OCI-LY7 (cell line): Measurements from ENCODE around the gene LY6G6F. TPM values are rescaled to one million over a fixed set of nuclear protein-coding genes. Genes with fewer than 3 reads are reported as not detected.

ENCODE experiments used
- BruUV-seq: library from RNA; stranded (reverse); fragments of 400-500 nt; replicated peaks from 2 replicates; lab custom pipeline; 2021; lab: Mats Ljungman, UMichigan
- CTCF ChIA-PET: fragments of 300-600 bp; sonication (Branson Sonifier 250); formaldehyde crosslinking; loops from one replicate; lab custom pipeline; 2022; ENCODE audit warnings: antibody characterized with exemption; ENCODE audit not compliant: unreplicated experiment; lab: Charles Lee
- POLR2A ChIA-PET: fragments of 300-600 bp; sonication (Branson Sonifier 250); formaldehyde crosslinking; loops from one replicate; lab custom pipeline; 2022; ENCODE audit warnings: antibody characterized with exemption; lab: Charles Lee
- DNase-seq: peaks from one replicate; pipeline ENCODE4 v3.0.0-alpha.2; 2015; ENCODE audit warnings: low spot score
- H2AFZ ChIP-seq: fragments of 200-600 bp; sonication (generic), shearing (Covaris generic); 2 replicates; pipeline ENCODE4 v1.6.1; 2014; ENCODE audit warnings: mild to moderate bottlenecking, antibody characterized with exemption, low read length, moderate library complexity
- H3K27ac ChIP-seq: fragments of 200-600 bp; sonication (generic); 2 replicates; pipeline ENCODE4 v1.5.1; 2014; ENCODE audit warnings: mixed run types, low read depth, mild to moderate bottlenecking, moderate library complexity, low read length, inconsistent platforms; ENCODE audit not compliant: poor library complexity, severe bottlenecking
- H3K36me3 ChIP-seq: fragments of 200-600 bp; sonication (generic); 2 replicates; pipeline ENCODE4 v1.6.1; 2014; ENCODE audit warnings: mild to moderate bottlenecking, antibody characterized with exemption, low read length, moderate library complexity, mixed read lengths; ENCODE audit not compliant: insufficient read depth
- H3K4me1 ChIP-seq: fragments of 200-600 bp; sonication (generic); 2 replicates; pipeline ENCODE4 v1.5.1; 2014; ENCODE audit warnings: mild to moderate bottlenecking, low read length; ENCODE audit not compliant: insufficient read depth, poor library complexity, severe bottlenecking
- H3K4me2 ChIP-seq: fragments of 200-600 bp; sonication (generic); 2 replicates; pipeline ENCODE4 v1.6.1; 2014; ENCODE audit warnings: mild to moderate bottlenecking, low read length
- H3K4me3 ChIP-seq: fragments of 200-600 bp; sonication (generic); 2 replicates; pipeline ENCODE4 v1.5.1; 2014; ENCODE audit warnings: mild to moderate bottlenecking, low read depth, low read length; ENCODE audit not compliant: poor library complexity, severe bottlenecking
- H3K79me2 ChIP-seq: fragments of 200-600 bp; sonication (generic); 2 replicates; pipeline ENCODE4 v1.6.1; 2016; ENCODE audit warnings: low read depth, mild to moderate bottlenecking, low read length, moderate library complexity, mixed read lengths; ENCODE audit not compliant: insufficient read depth
- H3K9me2 ChIP-seq: fragments of 200-600 bp; sonication (generic); 2 replicates; pipeline ENCODE4 v1.6.1; 2016; ENCODE audit warnings: mild to moderate bottlenecking, low read length, mixed read lengths; ENCODE audit not compliant: insufficient read depth
- H3K9me3 ChIP-seq: fragments of 200-600 bp; sonication (generic); 2 replicates; pipeline ENCODE4 v1.6.1; 2014; ENCODE audit warnings: mild to moderate bottlenecking, mixed run types, low read length, mixed read lengths
- H4K20me1 ChIP-seq: fragments of 200-600 bp; sonication (generic); 2 replicates; pipeline ENCODE4 v1.6.1; 2014; ENCODE audit warnings: mild to moderate bottlenecking, antibody characterized with exemption, low read length, moderate library complexity, mixed read lengths; ENCODE audit not compliant: insufficient read depth
- EZH2phosphoT487 ChIP-seq: fragments of 200-600 bp; sonication (generic); IDR thresholded peaks from 2 replicates; pipeline ENCODE4 v1.6.1; 2018; ENCODE audit warnings: low read depth, borderline replicate concordance, mild to moderate bottlenecking, mixed run types, antibody characterized with exemption, low read length, moderate library complexity, mixed read lengths
- intact Hi-C: fragments of 100-400 bp; cut with micrococcal nuclease; formaldehyde crosslinking; loops from one replicate; pipeline ENCODE4 v1.10.0; 2022; ENCODE audit not compliant: unreplicated experiment
- total RNA-seq, 2 experiments: library from RNA; depleted of rRNA in 1 of 2; stranded (reverse); fragments of >200 nt in 1 of 2; shearing (Covaris generic) in 1 of 2; gene quantifications; 2 replicates each; pipeline ENCODE4 v1.2.3, GENCODE V29; 2014 to 2022
- TF ChIP-seq, protein P1 (sequence below): fragments of 200-600 bp; sonication (generic); conservative IDR thresholded peaks from 2 replicates; pipeline ENCODE4 v1.5.1; 2014; ENCODE audit warnings: mild to moderate bottlenecking, antibody characterized with exemption, low read length, moderate library complexity, mixed read lengths

Gene LY6G6F
- total RNA-seq, 2 experiments from 2014 or later, result not detected

DNA sequence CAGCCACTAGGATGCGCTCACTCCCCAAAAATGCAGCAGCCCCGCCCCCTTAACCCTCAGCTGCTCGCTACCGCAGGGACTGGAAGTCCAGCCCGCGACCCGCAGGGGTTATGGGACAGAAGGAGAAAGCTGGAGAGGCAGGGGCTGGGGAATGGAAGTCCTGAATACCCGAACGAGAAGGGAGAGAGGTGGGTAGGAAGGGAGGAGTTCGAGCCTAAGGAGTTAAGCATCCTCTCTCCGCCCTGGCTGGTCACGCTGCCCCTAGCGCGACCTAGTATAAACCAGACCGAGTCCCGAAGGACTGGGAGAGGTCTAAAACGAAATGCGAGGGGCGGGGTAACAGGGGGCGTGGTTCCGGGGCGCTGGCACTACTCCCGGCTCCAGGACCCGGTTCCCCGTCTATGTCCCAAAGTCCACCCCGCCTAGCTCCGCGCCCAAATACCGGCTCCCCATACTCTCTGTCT lies 22.9 kb downstream of the LY6G6F start:
- POLR2A ChIA-PET, result interaction anchor here (1.1 to 2.2 kb wide), 2 partner anchors 10 to 101 kb away, joined by 3 to 19 read pairs; partner anchors contain the start of gene MSH5
- TF ChIP-seq EZH2phosphoT487, result no peak
- TF ChIP-seq, protein P1, sequence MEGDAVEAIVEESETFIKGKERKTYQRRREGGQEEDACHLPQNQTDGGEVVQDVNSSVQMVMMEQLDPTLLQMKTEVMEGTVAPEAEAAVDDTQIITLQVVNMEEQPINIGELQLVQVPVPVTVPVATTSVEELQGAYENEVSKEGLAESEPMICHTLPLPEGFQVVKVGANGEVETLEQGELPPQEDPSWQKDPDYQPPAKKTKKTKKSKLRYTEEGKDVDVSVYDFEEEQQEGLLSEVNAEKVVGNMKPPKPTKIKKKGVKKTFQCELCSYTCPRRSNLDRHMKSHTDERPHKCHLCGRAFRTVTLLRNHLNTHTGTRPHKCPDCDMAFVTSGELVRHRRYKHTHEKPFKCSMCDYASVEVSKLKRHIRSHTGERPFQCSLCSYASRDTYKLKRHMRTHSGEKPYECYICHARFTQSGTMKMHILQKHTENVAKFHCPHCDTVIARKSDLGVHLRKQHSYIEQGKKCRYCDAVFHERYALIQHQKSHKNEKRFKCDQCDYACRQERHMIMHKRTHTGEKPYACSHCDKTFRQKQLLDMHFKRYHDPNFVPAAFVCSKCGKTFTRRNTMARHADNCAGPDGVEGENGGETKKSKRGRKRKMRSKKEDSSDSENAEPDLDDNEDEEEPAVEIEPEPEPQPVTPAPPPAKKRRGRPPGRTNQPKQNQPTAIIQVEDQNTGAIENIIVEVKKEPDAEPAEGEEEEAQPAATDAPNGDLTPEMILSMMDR, result 0 out of 2 replicates have a peak, but pooled peaks have one; percentile 25
- Histone ChIP-seq H3K4me3 (peak overlapping the region; percentile 66), H3K9me3 (no peaks in the 10 kb centered on the region), H3K4me1 (peaks cover 54% of the 10 kb centered on the region), H2AFZ (no peak overlapping the region), H3K4me2 (peak overlapping the region; percentile 83), H3K79me2 (peaks cover 10% of the 10 kb centered on the region; the same call in 1 of the 2 replicates), H3K27ac (peak overlapping the region; percentile 2), H3K9me2 (no peaks in the 10 kb centered on the region), H3K36me3 (peaks cover 67% of the 10 kb centered on the region), H4K20me1 (0 out of 2 replicates have a peak, but pooled peaks cover 8% of the 10 kb centered on the region)
- CTCF ChIA-PET, result interaction anchor here (1.8 kb wide), 1 partner anchor 9 kb away, joined by 5 read pairs; no protein-coding TSS in a partner anchor
- DNase-seq, result peak; percentile 85
- BruUV-seq, result no TSS peak
- intact Hi-C loops, result loop anchor here (1.0 kb wide), 3 partner anchors 9 to 101 kb away; no protein-coding TSS in a partner anchor

DNA sequence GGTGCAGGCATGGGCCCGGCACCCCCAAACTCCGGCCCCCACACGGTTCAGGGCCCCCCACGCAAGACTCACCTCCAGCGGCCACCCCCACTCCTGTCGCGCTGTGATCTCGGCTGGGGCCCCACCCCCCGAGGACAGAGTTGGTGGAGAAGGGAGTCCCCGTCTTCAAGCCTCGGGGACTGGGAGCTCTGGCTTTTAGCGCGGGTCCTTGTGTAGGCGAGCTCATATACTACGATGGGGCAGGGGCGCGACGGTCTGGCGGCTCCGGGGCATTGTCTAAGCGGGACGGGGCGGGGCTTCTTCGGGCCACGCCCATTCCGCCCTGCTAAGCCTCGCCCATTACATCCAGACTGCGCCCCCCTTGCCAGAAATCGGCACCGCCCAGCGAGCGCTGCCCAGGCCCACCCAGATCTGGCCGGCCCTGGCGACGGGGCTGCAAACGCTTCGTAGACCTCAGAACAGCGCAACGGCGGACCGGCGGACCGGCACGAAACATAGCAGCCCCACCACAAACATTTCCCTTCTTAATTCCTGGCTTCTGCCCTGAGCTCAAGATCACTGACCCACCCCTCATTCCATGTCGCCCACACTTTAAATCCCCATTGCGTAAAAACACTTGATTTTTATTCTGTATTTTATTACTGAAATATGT lies 23.4 kb downstream of the LY6G6F start:
- peak; percentile 82 for DNase-seq
- TF ChIP-seq, protein P1, result 0 out of 2 replicates have a peak, but pooled peaks have one; percentile 29
- no peak for TF ChIP-seq EZH2phosphoT487
- peak overlapping the region; percentile 2 for H3K27ac ChIP-seq
- H3K36me3 ChIP-seq, result peaks cover 67% of the 10 kb centered on the region
- H4K20me1 ChIP-seq, result 0 out of 2 replicates have a peak, but pooled peaks cover 8% of the 10 kb centered on the region
- H3K9me3 ChIP-seq, result no peaks in the 10 kb centered on the region
- peaks cover 57% of the 10 kb centered on the region for H3K4me1 ChIP-seq
- CTCF ChIA-PET, result interaction anchor here (1.8 kb wide), 1 partner anchor 9 kb away, joined by 5 read pairs; no protein-coding TSS in a partner anchor
- peak overlapping the region; percentile 83 for H3K4me2 ChIP-seq
- intact Hi-C loops, result loop anchor here (1.0 kb wide), 3 partner anchors 8 to 100 kb away; no protein-coding TSS in a partner anchor
- no peaks in the 10 kb centered on the region for H3K9me2 ChIP-seq
- peak overlapping the region; percentile 66 for H3K4me3 ChIP-seq
- no TSS peak for BruUV-seq
- H3K79me2 ChIP-seq, result peaks cover 15% of the 10 kb centered on the region; the same call in 1 of the 2 replicates
- POLR2A ChIA-PET, result interaction anchor here (0.5 to 2.2 kb wide), 4 partner anchors 10 to 168 kb away, joined by 3 to 19 read pairs (median 3); partner anchors contain the start of gene MSH5
- H2AFZ ChIP-seq, result no peak overlapping the region
